Measurements from ENCODE around the gene TNFSF10. TPM values are rescaled to one million over a fixed set of nuclear protein-coding genes. Genes with fewer than 3 reads are reported as not detected.

The TNFSF10 gene
- total and polyA plus RNA-seq, 9 of the 15 experiments (the other 6 are each of a cell fraction or from before 2014, with no cell fraction given): 0.07 to 1.3 (median 0.27) TPM; not detected in 1

DNA sequence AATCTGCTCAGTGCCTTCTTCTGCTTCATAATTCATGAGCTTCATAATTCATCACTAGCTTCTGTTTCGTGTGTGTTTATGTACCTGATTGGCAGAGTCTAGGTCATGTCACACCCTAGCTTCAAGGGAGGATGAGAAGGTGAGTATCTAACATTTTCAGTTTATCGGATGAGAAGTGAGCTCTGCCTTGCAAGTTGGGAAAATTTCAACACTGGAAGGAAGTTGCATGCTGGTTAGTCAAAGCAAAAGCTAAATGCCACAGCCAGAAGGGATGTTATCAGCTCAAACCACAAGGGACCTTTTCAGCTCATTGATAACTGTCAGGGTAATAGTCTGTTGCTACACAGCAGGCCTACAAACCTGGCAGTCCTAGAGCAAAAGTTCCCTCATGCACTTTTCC is 7.3 kb upstream of the TNFSF10 start (continued):
- TF ChIP-seq, protein P1, sequence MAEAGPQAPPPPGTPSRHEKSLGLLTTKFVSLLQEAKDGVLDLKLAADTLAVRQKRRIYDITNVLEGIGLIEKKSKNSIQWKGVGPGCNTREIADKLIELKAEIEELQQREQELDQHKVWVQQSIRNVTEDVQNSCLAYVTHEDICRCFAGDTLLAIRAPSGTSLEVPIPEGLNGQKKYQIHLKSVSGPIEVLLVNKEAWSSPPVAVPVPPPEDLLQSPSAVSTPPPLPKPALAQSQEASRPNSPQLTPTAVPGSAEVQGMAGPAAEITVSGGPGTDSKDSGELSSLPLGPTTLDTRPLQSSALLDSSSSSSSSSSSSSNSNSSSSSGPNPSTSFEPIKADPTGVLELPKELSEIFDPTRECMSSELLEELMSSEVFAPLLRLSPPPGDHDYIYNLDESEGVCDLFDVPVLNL (CRISPR knock-in tag; IDR thresholded peaks at IDR 0.05; ENCODE audit: low read depth): no peak
- TF ChIP-seq U2AF2 (optimal IDR thresholded peaks at IDR 0.05; ENCODE audit: low read depth, low read length) (no peak), NFIC (IDR thresholded peaks at IDR 0.05) (no peak), CREBBP (IDR thresholded peaks at IDR 0.05; ENCODE audit: low read depth, low read length) (no peak), ADNP (tag; IDR thresholded peaks at IDR 0.05) (no peak), ATF7 (IDR thresholded peaks at IDR 0.05) (peak; percentile 24; the same call in 1 of the 2 replicates), SMARCA4 (IDR thresholded peaks at IDR 0.05) (peak; percentile 90), PML (IDR thresholded peaks at IDR 0.05; ENCODE audit: low read length) (no peak), RBM14 (IDR thresholded peaks at IDR 0.05; ENCODE audit: borderline replicate concordance, insufficient read depth, low read depth, low read length) (no peak), DMBX1 (CRISPR knock-in tag; IDR thresholded peaks at IDR 0.05; ENCODE audit: borderline replicate concordance) (no peak), MCM7 (IDR thresholded peaks at IDR 0.05) (no peak), KAT8 (IDR thresholded peaks at IDR 0.05; ENCODE audit: low read depth) (no peak), BRD9 (IDR thresholded peaks at IDR 0.05; ENCODE audit: low read depth, partially characterized antibody) (no peak), RFX1 (IDR thresholded peaks at IDR 0.05) (peak; percentile 55), CXXC5 (CRISPR knock-in tag; IDR thresholded peaks at IDR 0.05) (peak; percentile 68), TEAD4 (IDR thresholded peaks at IDR 0.05; ENCODE audit: low read length) (peak; percentile 79; the same call in 1 of the 2 replicates), TEAD4 (CRISPR knock-in tag; IDR thresholded peaks at IDR 0.05; ENCODE audit: borderline replicate concordance) (no peak), BMI1 (IDR thresholded peaks at IDR 0.05; ENCODE audit: low read length) (no peak), FOXA1 (IDR thresholded peaks at IDR 0.05; ENCODE audit: borderline replicate concordance) (no peak), GATAD2A (IDR thresholded peaks at IDR 0.05) (no peak), ZNF282 (CRISPR knock-in tag; IDR thresholded peaks at IDR 0.05) (no peak), ZNF347 (CRISPR knock-in tag; IDR thresholded peaks at IDR 0.05; ENCODE audit: low read depth) (no peak), NR2F6 (CRISPR knock-in tag; IDR thresholded peaks at IDR 0.05) (no peak), HNRNPL (IDR thresholded peaks at IDR 0.05; ENCODE audit: low read depth, low read length) (no peak), SPI1 (IDR thresholded peaks at IDR 0.05; ENCODE audit: borderline replicate concordance, low read depth, low read length) (no peak), TAL1 (IDR thresholded peaks at IDR 0.05) (peak; percentile 73), PHTF2 (CRISPR knock-in tag; IDR thresholded peaks at IDR 0.05) (no peak)
- TF ChIP-seq, protein P2, sequence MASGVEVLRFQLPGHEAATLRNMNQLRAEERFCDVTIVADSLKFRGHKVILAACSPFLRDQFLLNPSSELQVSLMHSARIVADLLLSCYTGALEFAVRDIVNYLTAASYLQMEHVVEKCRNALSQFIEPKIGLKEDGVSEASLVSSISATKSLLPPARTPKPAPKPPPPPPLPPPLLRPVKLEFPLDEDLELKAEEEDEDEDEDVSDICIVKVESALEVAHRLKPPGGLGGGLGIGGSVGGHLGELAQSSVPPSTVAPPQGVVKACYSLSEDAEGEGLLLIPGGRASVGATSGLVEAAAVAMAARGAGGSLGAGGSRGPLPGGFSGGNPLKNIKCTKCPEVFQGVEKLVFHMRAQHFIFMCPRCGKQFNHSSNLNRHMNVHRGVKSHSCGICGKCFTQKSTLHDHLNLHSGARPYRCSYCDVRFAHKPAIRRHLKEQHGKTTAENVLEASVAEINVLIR (CRISPR knock-in tag; IDR thresholded peaks at IDR 0.05): no peak
- TF ChIP-seq, protein P3, sequence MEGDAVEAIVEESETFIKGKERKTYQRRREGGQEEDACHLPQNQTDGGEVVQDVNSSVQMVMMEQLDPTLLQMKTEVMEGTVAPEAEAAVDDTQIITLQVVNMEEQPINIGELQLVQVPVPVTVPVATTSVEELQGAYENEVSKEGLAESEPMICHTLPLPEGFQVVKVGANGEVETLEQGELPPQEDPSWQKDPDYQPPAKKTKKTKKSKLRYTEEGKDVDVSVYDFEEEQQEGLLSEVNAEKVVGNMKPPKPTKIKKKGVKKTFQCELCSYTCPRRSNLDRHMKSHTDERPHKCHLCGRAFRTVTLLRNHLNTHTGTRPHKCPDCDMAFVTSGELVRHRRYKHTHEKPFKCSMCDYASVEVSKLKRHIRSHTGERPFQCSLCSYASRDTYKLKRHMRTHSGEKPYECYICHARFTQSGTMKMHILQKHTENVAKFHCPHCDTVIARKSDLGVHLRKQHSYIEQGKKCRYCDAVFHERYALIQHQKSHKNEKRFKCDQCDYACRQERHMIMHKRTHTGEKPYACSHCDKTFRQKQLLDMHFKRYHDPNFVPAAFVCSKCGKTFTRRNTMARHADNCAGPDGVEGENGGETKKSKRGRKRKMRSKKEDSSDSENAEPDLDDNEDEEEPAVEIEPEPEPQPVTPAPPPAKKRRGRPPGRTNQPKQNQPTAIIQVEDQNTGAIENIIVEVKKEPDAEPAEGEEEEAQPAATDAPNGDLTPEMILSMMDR (IDR thresholded peaks at IDR 0.05 in 2 of 3, conservative IDR thresholded peaks at IDR 0.05 in 1 of 3; ENCODE audit: insufficient read depth in 2 of 3, low read depth in 1 of 3, low read length in 3 of 3): no peak
- TF ChIP-seq, protein P4, sequence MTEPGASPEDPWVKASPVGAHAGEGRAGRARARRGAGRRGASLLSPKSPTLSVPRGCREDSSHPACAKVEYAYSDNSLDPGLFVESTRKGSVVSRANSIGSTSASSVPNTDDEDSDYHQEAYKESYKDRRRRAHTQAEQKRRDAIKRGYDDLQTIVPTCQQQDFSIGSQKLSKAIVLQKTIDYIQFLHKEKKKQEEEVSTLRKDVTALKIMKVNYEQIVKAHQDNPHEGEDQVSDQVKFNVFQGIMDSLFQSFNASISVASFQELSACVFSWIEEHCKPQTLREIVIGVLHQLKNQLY (CRISPR knock-in tag; conservative IDR thresholded peaks at IDR 0.05): no peak

Measured in K562 (cell line).